Naive B cell (primary cell): Measurements from ENCODE around the gene NFYA. TPM values are rescaled to one million over a fixed set of nuclear protein-coding genes. Genes with fewer than 3 reads are reported as not detected.
A peak's percentile ranks its signal among the peaks of the same experiment; 100 is the strongest.

Experiments
- ATAC-seq, 2 donors: fragments of 150-1000 bp; cut with Tn5 transposase; 2 replicates each; pipeline ENCODE4 v1.10.0; 2021; ENCODE audit warnings: low read depth in 2 of 2, mild to moderate bottlenecking in 2 of 2, moderate library complexity in 2 of 2
- DNase-seq: peaks from one replicate; pipeline ENCODE4 v3.0.0; 2022
- H3K27ac Mint-ChIP-seq, 6 donors: one replicate each; pipeline ENCODE4 v1.8.0; 2020 to 2022; ENCODE audit warnings: mild to moderate bottlenecking in 6 of 6, mixed read lengths in 6 of 6, moderate library complexity in 5 of 6, inconsistent platforms in 2 of 6
- H3K27me3 Mint-ChIP-seq, 3 donors: one replicate each; pipeline ENCODE4 v1.8.0; 2021 to 2022; ENCODE audit warnings: mixed read lengths in 3 of 3, mild to moderate bottlenecking in 1 of 3
- H3K36me3 Mint-ChIP-seq, 2 donors: one replicate each; pipeline ENCODE4 v1.8.0; 2020 to 2022; ENCODE audit warnings: mixed read lengths in 2 of 2, inconsistent platforms in 1 of 2, mild to moderate bottlenecking in 1 of 2
- H3K4me1 Mint-ChIP-seq, 3 donors: one replicate each; pipeline ENCODE4 v1.8.0; 2020 to 2022; ENCODE audit warnings: mixed read lengths in 3 of 3, inconsistent platforms in 1 of 3, mild to moderate bottlenecking in 1 of 3, moderate library complexity in 1 of 3
- H3K4me3 Mint-ChIP-seq, 8 donors: one replicate each; pipeline ENCODE4 v1.8.0; 2020 to 2022; ENCODE audit warnings: mild to moderate bottlenecking in 8 of 8, mixed read lengths in 8 of 8, moderate library complexity in 8 of 8, inconsistent platforms in 2 of 8
- H3K9me3 Mint-ChIP-seq, 7 donors: one replicate each; pipeline ENCODE4 v1.8.0; 2020 to 2022; ENCODE audit warnings: mixed read lengths in 7 of 7, mild to moderate bottlenecking in 5 of 7, inconsistent platforms in 2 of 7, moderate library complexity in 1 of 7
- polyA plus RNA-seq, 6 donors: library from polyadenylated mRNA; unstranded; fragments of 300-500 nt; fragmentation: Illumina TruSeq; gene quantifications; one replicate each; pipeline ENCODE4 v1.2.3, GENCODE V29; 2021; ENCODE audit warnings: low read depth in 6 of 6

Gene NFYA
- polyA plus RNA-seq, 6 donors from 2014 or later: 23.0 to 47.1 (median 28.9) TPM

GRCh38 chr6:41050536-41050935, 22.2 kb upstream of the NFYA start:
- Mint-ChIP-seq H3K27me3 (no peaks in the 10 kb centered on the region), H3K9me3 (peaks cover 0 to 3% (median 0%) of the 10 kb centered on the region in 7 donors), H3K36me3 (peaks cover 0 to 13% of the 10 kb centered on the region in 2 donors), H3K4me3 (no peak overlapping the region), H3K4me1 (peaks cover 15 to 25% (median 23%) of the 10 kb centered on the region in 3 donors), H3K27ac (no peak overlapping the region)
- DNase-seq: no peak
- ATAC-seq: no peak

GRCh38 chr6:41051873-41052272, 20.9 kb upstream of the NFYA start:
- Mint-ChIP-seq H3K27ac (peak overlapping the region; percentile 0 to 95 (median 36)), H3K4me3 (peak overlapping the region in 7 of 8 donors; percentile 1 to 78 (median 44)), H3K27me3 (no peaks in the 10 kb centered on the region), H3K9me3 (peaks cover 0 to 3% (median 0%) of the 10 kb centered on the region in 7 donors), H3K36me3 (peaks cover 0 to 13% of the 10 kb centered on the region in 2 donors), H3K4me1 (peaks cover 15 to 25% (median 23%) of the 10 kb centered on the region in 3 donors)
- DNase-seq (peak; percentile 38), ATAC-seq (peak; percentile 91 to 93)

- DNase-seq (no peak), ATAC-seq (no peak)
- peaks cover 0 to 13% of the 10 kb centered on the region in 2 donors for H3K36me3 Mint-ChIP-seq
- H3K9me3 Mint-ChIP-seq: peaks cover 0 to 3% (median 0%) of the 10 kb centered on the region in 7 donors
- peak within 1 kb of the TSS in 5 of 6 donors; percentile 10 to 95 (median 78) for H3K27ac Mint-ChIP-seq
- peak within 1 kb of the TSS in 5 of 8 donors; percentile 1 to 79 (median 69) for H3K4me3 Mint-ChIP-seq
- no peaks in the 10 kb centered on the region for H3K27me3 Mint-ChIP-seq
- H3K4me1 Mint-ChIP-seq: peaks cover 15 to 25% (median 23%) of the 10 kb centered on the region in 3 donors
Observed at GRCh38 chr6:41053041-41053440, 19.7 kb upstream of the NFYA start, which contains the start of gene APOBEC2. Gene APOBEC2, plus strand, starts transcription at chr6:41053202. Its CDS starts 146 bp downstream, at chr6:41053348.

GRCh38 chr6:41054511-41054910, 18.3 kb upstream of the NFYA start:
- Mint-ChIP-seq H3K27me3 (no peaks in the 10 kb centered on the region), H3K27ac (peak overlapping the region in 3 of 6 donors; percentile 16 to 83 (median 37)), H3K9me3 (peaks cover 0 to 3% (median 0%) of the 10 kb centered on the region in 7 donors), H3K4me1 (peaks cover 15 to 25% (median 23%) of the 10 kb centered on the region in 3 donors), H3K36me3 (peaks cover 0 to 4% of the 10 kb centered on the region in 2 donors), H3K4me3 (no peak overlapping the region)
- DNase-seq (no peak), ATAC-seq (no peak)

GRCh38 chr6:41055149-41055548, 17.6 kb upstream of the NFYA start:
- Mint-ChIP-seq H3K4me1 (peaks cover 15 to 25% (median 23%) of the 10 kb centered on the region in 3 donors), H3K9me3 (peaks cover 0 to 3% (median 0%) of the 10 kb centered on the region in 7 donors), H3K27ac (peak overlapping the region in 3 of 6 donors; percentile 37 to 66 (median 55)), H3K27me3 (no peaks in the 10 kb centered on the region), H3K4me3 (peak overlapping the region in 2 of 8 donors; percentile 54 to 65), H3K36me3 (no peaks in the 10 kb centered on the region)
- ATAC-seq (no peak), DNase-seq (no peak)

GRCh38 chr6:41056768-41057490, 15.8 kb upstream of the NFYA start:
- no peak overlapping the region for H3K27ac Mint-ChIP-seq
- H3K4me3 Mint-ChIP-seq: no peak overlapping the region
- H3K9me3 Mint-ChIP-seq: peaks cover 0 to under 1% (median 0%) of the 10 kb centered on the region in 7 donors
- H3K36me3 Mint-ChIP-seq: no peaks in the 10 kb centered on the region
- DNase-seq (no peak), ATAC-seq (no peak)
- peaks cover 8 to 15% (median 13%) of the 10 kb centered on the region in 3 donors for H3K4me1 Mint-ChIP-seq
- H3K27me3 Mint-ChIP-seq: no peaks in the 10 kb centered on the region

GRCh38 chr6:41058783-41059181, 14.0 kb upstream of the NFYA start:
- no peaks in the 10 kb centered on the region for H3K9me3 Mint-ChIP-seq
- H3K4me1 Mint-ChIP-seq: peaks cover 0 to 6% (median 0%) of the 10 kb centered on the region in 3 donors
- no peak overlapping the region for H3K27ac Mint-ChIP-seq
- ATAC-seq (no peak), DNase-seq (no peak)
- no peaks in the 10 kb centered on the region for H3K27me3 Mint-ChIP-seq
- peaks cover 0 to 7% of the 10 kb centered on the region in 2 donors for H3K36me3 Mint-ChIP-seq
- no peak overlapping the region for H3K4me3 Mint-ChIP-seq

GRCh38 chr6:41059556-41059955, 13.2 kb upstream of the NFYA start:
- Mint-ChIP-seq H3K36me3 (peaks cover 0 to 7% of the 10 kb centered on the region in 2 donors), H3K9me3 (no peaks in the 10 kb centered on the region), H3K4me3 (no peak overlapping the region), H3K27me3 (no peaks in the 10 kb centered on the region), H3K27ac (peak overlapping the region in 2 of 6 donors; percentile 3 to 42), H3K4me1 (peaks cover 0 to 6% (median 0%) of the 10 kb centered on the region in 3 donors)
- ATAC-seq (no peak), DNase-seq (no peak)

- Mint-ChIP-seq H3K4me1 (no peaks in the 10 kb centered on the region), H3K4me3 (no peak overlapping the region), H3K27ac (no peak overlapping the region), H3K36me3 (peaks cover 0 to 7% of the 10 kb centered on the region in 2 donors), H3K27me3 (no peaks in the 10 kb centered on the region), H3K9me3 (no peaks in the 10 kb centered on the region)
- ATAC-seq: no peak
- DNase-seq: no peak
Observed at GRCh38 chr6:41061196-41061726, 11.5 kb upstream of the NFYA start.

GRCh38 chr6:41062056-41062455, 10.7 kb upstream of the NFYA start:
- peaks cover 5 to 6% (median 6%) of the 10 kb centered on the region in 3 donors for H3K4me1 Mint-ChIP-seq
- no peaks in the 10 kb centered on the region for H3K27me3 Mint-ChIP-seq
- no peak overlapping the region for H3K27ac Mint-ChIP-seq
- ATAC-seq (no peak), DNase-seq (no peak)
- H3K4me3 Mint-ChIP-seq: no peak overlapping the region
- peaks cover 7 to 10% of the 10 kb centered on the region in 2 donors for H3K36me3 Mint-ChIP-seq
- no peaks in the 10 kb centered on the region for H3K9me3 Mint-ChIP-seq

- Mint-ChIP-seq H3K9me3 (no peaks in the 10 kb centered on the region), H3K4me3 (no peak overlapping the region), H3K36me3 (peaks cover 10 to 17% of the 10 kb centered on the region in 2 donors), H3K4me1 (peaks cover 6 to 8% (median 6%) of the 10 kb centered on the region in 3 donors), H3K27me3 (no peaks in the 10 kb centered on the region), H3K27ac (no peak overlapping the region)
- ATAC-seq (no peak), DNase-seq (no peak)
Observed at GRCh38 chr6:41063884-41064285, 8.9 kb upstream of the NFYA start.

GRCh38 chr6:41064841-41065240, 7.9 kb upstream of the NFYA start:
- H3K4me3 Mint-ChIP-seq: no peak overlapping the region
- ATAC-seq: no peak
- H3K9me3 Mint-ChIP-seq: no peaks in the 10 kb centered on the region
- no peak for DNase-seq
- no peak overlapping the region for H3K27ac Mint-ChIP-seq
- H3K4me1 Mint-ChIP-seq: peaks cover 6 to 11% (median 8%) of the 10 kb centered on the region in 3 donors
- H3K36me3 Mint-ChIP-seq: peaks cover 10 to 17% of the 10 kb centered on the region in 2 donors
- H3K27me3 Mint-ChIP-seq: no peaks in the 10 kb centered on the region

- ATAC-seq: no peak
- H3K4me3 Mint-ChIP-seq: no peak overlapping the region
- DNase-seq: no peak
- H3K9me3 Mint-ChIP-seq: no peaks in the 10 kb centered on the region
- H3K27ac Mint-ChIP-seq: no peak overlapping the region
- no peaks in the 10 kb centered on the region for H3K27me3 Mint-ChIP-seq
- H3K4me1 Mint-ChIP-seq: peaks cover 8 to 15% (median 10%) of the 10 kb centered on the region in 3 donors
- H3K36me3 Mint-ChIP-seq: peaks cover 10 to 17% of the 10 kb centered on the region in 2 donors
Observed at GRCh38 chr6:41065550-41066026, 7.2 kb upstream of the NFYA start.
